HepG2 (cell line): Measurements from ENCODE around the gene CRAT. TPM values are rescaled to one million over a fixed set of nuclear protein-coding genes. Genes with fewer than 3 reads are reported as not detected.

ENCODE experiments used
- ATAC-seq: fragments of 200-7000 bp; cut with Tn5 transposase; 3 replicates; pipeline ENCODE4 v1.9.1; 2020; ENCODE audit warnings: mild to moderate bottlenecking, moderate library complexity
- BruUV-seq: library from RNA; stranded (reverse); fragments of 400-500 nt; replicated peaks from 2 replicates; lab custom pipeline; 2021; lab: Mats Ljungman, UMichigan
- CTCF ChIA-PET: fragments of 300-600 bp; formaldehyde crosslinking; extraction: SDS; loops from one replicate; lab custom pipeline; 2021; ENCODE audit warnings: low total read pairs, inconsistent platforms, low intra/inter-chr PET ratio; lab: Yijun Ruan, JAX
- POLR2A ChIA-PET: fragments of 350-600 bp; sonication (Branson Sonifier 250); formaldehyde crosslinking; loops from one replicate; lab custom pipeline; 2020; ENCODE audit warnings: antibody characterized with exemption, inconsistent platforms; lab: Yijun Ruan, JAX
- DNase-seq: peaks from one replicate; pipeline ENCODE4 v3.0.0-alpha.2; 2015; ENCODE audit warnings: low spot score
- FAIRE-seq: peaks from 3 replicates; lab custom pipeline; 2011; peaks lifted over from hg19 to GRCh38; lab: Jason Lieb, UNC
- H2AFZ ChIP-seq: one replicate; pipeline ENCODE4 v1.6.1; 2011; ENCODE audit warnings: low read length, inconsistent platforms
- H3K27ac ChIP-seq: fragments of 300-600 bp; 3 replicates; pipeline ENCODE4 v1.8.0; 2011; ENCODE audit warnings: mixed run types, mild to moderate bottlenecking, mixed read lengths, low read length, inconsistent platforms; ENCODE audit not compliant: insufficient read depth; ENCODE audit errors: extremely low read length
- H3K27me3 ChIP-seq, 2 experiments: fragments of 200-600 bp in 1 of 2; 2 replicates in 1 of 2; 3 replicates in 1 of 2; pipeline versions ENCODE4 v1.6.0 to v1.8.0; 2011; ENCODE audit warnings: low read length in 2 of 2, mild to moderate bottlenecking in 2 of 2, moderate library complexity in 2 of 2, inconsistent platforms in 1 of 2; ENCODE audit not compliant: insufficient read depth in 2 of 2, control insufficient read depth in 1 of 2
- H3K36me3 ChIP-seq, 2 experiments: fragments of 200-600 bp in 1 of 2; replicated peaks in 1 of 2; 2 replicates in 1 of 2; 3 replicates in 1 of 2; pipeline versions ENCODE4 v1.5.1 to v1.8.0; 2011; ENCODE audit warnings: low read length in 2 of 2, inconsistent platforms in 1 of 2; ENCODE audit not compliant: insufficient read depth in 2 of 2, control insufficient read depth in 1 of 2
- H3K4me1 ChIP-seq: 2 replicates; pipeline ENCODE4 v1.5.1; 2012; ENCODE audit warnings: low read length, inconsistent platforms; ENCODE audit not compliant: insufficient read depth
- H3K4me2 ChIP-seq: 2 replicates; pipeline ENCODE4 v1.6.0; 2011; ENCODE audit warnings: low read depth, low read length, inconsistent platforms
- H3K4me3 ChIP-seq, 3 experiments: fragments of 200-600 bp in 1 of 3; sonication (generic), shearing (Covaris generic) in 1 of 3; replicated peaks in 1 of 3; 2 replicates each; pipeline ENCODE4 v1.5.1; 2011 to 2016; ENCODE audit warnings: low read length in 3 of 3, inconsistent platforms in 2 of 3, low read depth in 2 of 3, mild to moderate bottlenecking in 2 of 3, control low read depth in 1 of 3, mixed read lengths in 1 of 3; ENCODE audit not compliant: insufficient read depth in 1 of 3
- H3K79me2 ChIP-seq: one replicate; pipeline ENCODE4 v1.6.1; 2011; ENCODE audit warnings: low read length, inconsistent platforms; ENCODE audit not compliant: insufficient read depth
- H3K9ac ChIP-seq: 2 replicates; pipeline ENCODE4 v1.6.0; 2011; ENCODE audit warnings: mild to moderate bottlenecking, low read depth, low read length, inconsistent platforms; ENCODE audit not compliant: insufficient read depth
- H3K9me3 ChIP-seq: 2 replicates; pipeline ENCODE4 v1.5.1; 2012; ENCODE audit warnings: mild to moderate bottlenecking, low read length
- H4K20me1 ChIP-seq: 2 replicates; pipeline ENCODE4 v1.6.0; 2011; ENCODE audit warnings: inconsistent platforms, mild to moderate bottlenecking, low read length, moderate library complexity; ENCODE audit not compliant: insufficient read depth
- AGO1 ChIP-seq: fragments of 200-400 bp; formaldehyde crosslinking; IDR thresholded peaks from 2 replicates; pipeline ENCODE4 v1.6.1; 2017; ENCODE audit warnings: mild to moderate bottlenecking, low read depth, low read length, moderate library complexity; ENCODE audit not compliant: poor library complexity, severe bottlenecking
- MLLT10 ChIP-seq: sonication (generic); formaldehyde crosslinking; IDR thresholded peaks from 2 replicates; pipeline ENCODE4 v1.4.0; 2020; ENCODE audit warnings: missing genetic modification reagents
- RXRA ChIP-seq: sonication (generic); formaldehyde crosslinking; IDR thresholded peaks from 2 replicates; pipeline ENCODE4 v1.5.1; 2020; ENCODE audit warnings: missing genetic modification reagents
- SIX4 ChIP-seq: sonication (generic); formaldehyde crosslinking; IDR thresholded peaks from 2 replicates; pipeline ENCODE4 v1.4.0; 2020; ENCODE audit warnings: missing genetic modification reagents
- ZNF670 ChIP-seq: sonication (generic); formaldehyde crosslinking; IDR thresholded peaks from 2 replicates; pipeline ENCODE4 v1.8.0; 2022; ENCODE audit warnings: mild to moderate bottlenecking, missing genetic modification reagents, borderline replicate concordance
- WGBS: methylation state at CpG from one replicate; pipeline ENCODE4 v1.1.6; 2017; ENCODE audit warnings: low lambda C conversion rate; 5-methylcytosine and 5-hydroxymethylcytosine counted together
- in situ Hi-C: cut with HindIII; loops from 2 replicates; pipeline ENCODE4 v1.10.0; 2017; ENCODE audit warnings: low pct_unique_long_range_greater_than_20kb; ENCODE audit not compliant: extremely low pct_ligation_motif_present
- intact Hi-C: fragments of 100-400 bp; cut with micrococcal nuclease; formaldehyde crosslinking; loops from one replicate; pipeline ENCODE4 v1.10.0; 2022; ENCODE audit not compliant: unreplicated experiment
- polyA plus RNA-seq, 8 experiments: library from polyadenylated mRNA; depleted of rRNA in 3 of 8; stranded (reverse) in 7 of 8; unstranded in 1 of 8; fragments of >200 nt; fragmentation: Illumina TruSeq in 4 of 8; extraction: Trizol in 4 of 8; gene quantifications; 2 replicates each; pipeline versions ENCODE4 v1.2.1 to v1.2.3, GENCODE V29; 2011 to 2016; ENCODE audit warnings: low read depth in 4 of 8, missing spikeins in 1 of 8, mixed read lengths in 1 of 8; ENCODE audit not compliant: insufficient read depth in 1 of 8
- total RNA-seq, 5 experiments: library from RNA; depleted of rRNA; stranded (reverse); fragments of >200 nt; fragmentation: Illumina TruSeq; extraction: Trizol; gene quantifications; 2 replicates each; pipeline ENCODE4 v1.2.3, GENCODE V29; 2016; ENCODE audit warnings: low read depth in 1 of 5
- TF ChIP-seq, protein P1 (sequence below): sonication (generic); IDR thresholded peaks from 2 replicates; pipeline ENCODE4 v1.6.1; 2016; ENCODE audit warnings: low read depth, borderline replicate concordance
- TF ChIP-seq, protein P2 (sequence below): sonication (generic); formaldehyde crosslinking; IDR thresholded peaks from 2 replicates; pipeline ENCODE4 v1.4.0; 2020; ENCODE audit warnings: mild to moderate bottlenecking, missing genetic modification reagents
- TF ChIP-seq, protein P3 (sequence below): sonication (generic); formaldehyde crosslinking; IDR thresholded peaks from 2 replicates; pipeline ENCODE4 v1.4.0; 2020; ENCODE audit warnings: mild to moderate bottlenecking, missing genetic modification reagents, borderline replicate concordance

Gene CRAT
- total and polyA plus RNA-seq, 2 of the 13 experiments (the other 11 are each of a cell fraction or from before 2014, with no cell fraction given): 26.1 to 26.6 TPM

DNA sequence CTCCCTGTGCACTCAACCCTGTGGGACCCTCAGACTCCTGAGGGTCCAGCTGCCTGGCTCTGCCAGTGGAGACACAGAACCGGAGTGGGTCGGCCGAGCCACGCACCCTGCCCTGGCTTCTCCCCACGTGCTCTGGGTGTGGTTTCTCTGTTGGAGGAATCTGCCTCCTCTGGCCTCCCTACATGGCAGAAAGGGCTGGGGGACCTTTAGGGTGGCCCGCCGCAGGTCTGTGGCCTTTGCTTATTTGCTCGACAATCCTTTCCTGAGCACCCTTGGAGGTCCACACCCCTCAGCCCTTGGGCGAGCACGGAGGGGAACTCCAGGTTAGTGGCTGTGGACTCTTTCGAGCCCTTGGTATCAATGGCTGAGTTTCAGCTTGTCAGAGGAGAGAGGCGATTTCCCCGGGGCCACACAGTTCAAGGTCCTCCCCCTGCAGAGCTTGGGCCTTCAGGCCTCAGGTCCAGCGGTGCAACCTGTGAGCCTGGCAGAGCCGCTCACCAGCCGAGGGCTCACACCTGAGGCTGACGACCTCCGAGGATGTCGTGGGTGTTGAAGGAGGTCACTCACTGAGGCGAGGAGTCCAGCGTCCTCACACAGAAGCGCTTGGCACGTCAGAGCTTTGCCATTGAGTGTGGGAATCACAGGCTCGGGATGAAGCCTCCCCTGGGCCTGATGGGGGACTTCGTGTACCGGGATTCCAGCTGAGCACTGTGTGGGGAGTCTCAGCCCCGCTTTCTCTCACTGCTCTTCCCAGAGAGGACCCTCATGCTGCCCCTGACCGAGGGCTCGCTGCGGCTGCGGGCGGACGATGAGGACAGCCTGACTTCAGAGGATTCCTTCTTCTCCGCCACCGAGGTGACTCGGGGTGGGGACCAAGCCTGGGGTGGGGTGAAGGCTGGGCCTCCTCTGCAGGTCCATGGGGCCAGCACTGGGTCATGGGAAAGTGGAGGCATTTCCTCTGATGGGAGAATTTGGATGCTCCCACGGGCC lies 50.5 kb downstream of the CRAT start (continued):
- TF ChIP-seq, protein P1, sequence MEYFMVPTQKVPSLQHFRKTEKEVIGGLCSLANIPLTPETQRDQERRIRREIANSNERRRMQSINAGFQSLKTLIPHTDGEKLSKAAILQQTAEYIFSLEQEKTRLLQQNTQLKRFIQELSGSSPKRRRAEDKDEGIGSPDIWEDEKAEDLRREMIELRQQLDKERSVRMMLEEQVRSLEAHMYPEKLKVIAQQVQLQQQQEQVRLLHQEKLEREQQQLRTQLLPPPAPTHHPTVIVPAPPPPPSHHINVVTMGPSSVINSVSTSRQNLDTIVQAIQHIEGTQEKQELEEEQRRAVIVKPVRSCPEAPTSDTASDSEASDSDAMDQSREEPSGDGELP: no peak

DNA sequence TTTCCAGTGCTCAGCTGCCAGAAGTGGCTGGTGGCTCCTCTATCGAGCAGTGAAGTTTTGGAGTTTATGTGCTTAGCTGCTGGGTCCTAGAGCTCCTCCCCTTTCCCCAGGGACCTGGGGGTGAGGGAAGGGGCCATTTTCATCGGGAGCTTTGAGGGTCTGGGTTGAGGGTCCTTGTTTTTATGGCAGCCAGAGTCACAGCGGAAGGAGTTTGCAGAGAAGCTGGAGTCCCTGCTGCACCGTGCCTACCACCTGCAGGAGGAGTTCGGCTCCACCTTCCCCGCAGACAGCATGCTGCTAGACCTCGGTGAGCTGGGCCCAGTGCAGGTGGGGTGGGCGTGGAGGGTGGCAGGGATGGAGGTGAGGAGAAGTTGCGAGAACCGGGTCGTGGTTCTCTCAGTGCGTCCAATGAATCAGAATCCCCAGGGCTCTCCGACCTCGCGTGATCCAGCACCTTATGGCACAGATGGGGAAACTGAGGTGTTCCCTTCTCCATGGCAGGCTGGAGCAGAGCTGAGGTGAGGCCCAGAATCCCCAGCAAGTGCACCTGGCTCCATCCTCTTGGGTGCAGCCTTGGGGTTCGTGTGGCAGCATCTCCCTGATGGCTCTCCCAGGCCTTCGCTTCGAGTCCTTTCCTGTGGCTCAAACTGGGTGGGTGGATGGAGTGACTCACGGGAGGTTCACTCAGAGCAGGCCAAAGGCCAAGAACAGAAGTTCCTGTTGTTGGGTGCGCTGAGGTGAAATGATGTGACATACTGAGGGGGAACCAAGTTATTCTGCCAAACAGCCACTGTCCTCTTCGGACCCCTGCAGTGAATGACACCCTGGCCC lies 51.4 kb downstream of the CRAT start:
- ATAC-seq (peak; percentile 61), FAIRE-seq (no peak), DNase-seq (peak; percentile 52)
- Histone ChIP-seq H3K4me2 (peak overlapping the region; percentile 64), H3K4me3 (peak overlapping the region in 1 of 3 experiments; percentile 42; a peak in 1 of 6 replicates), H3K27ac (peak overlapping the region; percentile 72), H3K9me3 (no peaks in the 10 kb centered on the region), H4K20me1 (no peaks in the 10 kb centered on the region), H3K4me1 (peaks cover 33% of the 10 kb centered on the region), H3K36me3 (peaks cover 1 to 3% of the 10 kb centered on the region in 2 experiments; a peak in 1 of 5 replicates), H3K9ac (peak overlapping the region; percentile 30; the same call in 1 of the 2 replicates), H3K27me3 (no peaks in the 10 kb centered on the region), H2AFZ (no peak overlapping the region), H3K79me2 (no peaks in the 10 kb centered on the region)
- in situ Hi-C loops: no loop called here
- 71% methylated on average over 18 of the region's 21 CpGs for WGBS
- intact Hi-C loops: no loop called here
- ChIA-PET CTCF (no interaction called here), POLR2A (interaction anchor here (1.0 kb wide), 1 partner anchor 23 kb away, joined by 3 read pairs; the partner anchor contains the start of gene MIGA2)
- no TSS peak for BruUV-seq
- TF ChIP-seq, protein P1: 0 out of 2 replicates have a peak, but pooled peaks have one; percentile 9
- TF ChIP-seq, protein P2, sequence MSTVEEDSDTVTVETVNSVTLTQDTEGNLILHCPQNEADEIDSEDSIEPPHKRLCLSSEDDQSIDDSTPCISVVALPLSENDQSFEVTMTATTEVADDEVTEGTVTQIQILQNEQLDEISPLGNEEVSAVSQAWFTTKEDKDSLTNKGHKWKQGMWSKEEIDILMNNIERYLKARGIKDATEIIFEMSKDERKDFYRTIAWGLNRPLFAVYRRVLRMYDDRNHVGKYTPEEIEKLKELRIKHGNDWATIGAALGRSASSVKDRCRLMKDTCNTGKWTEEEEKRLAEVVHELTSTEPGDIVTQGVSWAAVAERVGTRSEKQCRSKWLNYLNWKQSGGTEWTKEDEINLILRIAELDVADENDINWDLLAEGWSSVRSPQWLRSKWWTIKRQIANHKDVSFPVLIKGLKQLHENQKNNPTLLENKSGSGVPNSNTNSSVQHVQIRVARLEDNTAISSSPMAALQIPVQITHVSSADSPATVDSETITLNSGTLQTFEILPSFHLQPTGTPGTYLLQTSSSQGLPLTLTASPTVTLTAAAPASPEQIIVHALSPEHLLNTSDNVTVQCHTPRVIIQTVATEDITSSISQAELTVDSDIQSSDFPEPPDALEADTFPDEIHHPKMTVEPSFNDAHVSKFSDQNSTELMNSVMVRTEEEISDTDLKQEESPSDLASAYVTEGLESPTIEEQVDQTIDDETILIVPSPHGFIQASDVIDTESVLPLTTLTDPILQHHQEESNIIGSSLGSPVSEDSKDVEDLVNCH (CRISPR knock-in tag): no peak
- TF ChIP-seq ZNF670 (CRISPR knock-in tag) (no peak), AGO1 (no peak), MLLT10 (CRISPR knock-in tag) (no peak), SIX4 (CRISPR knock-in tag) (no peak), RXRA (CRISPR knock-in tag) (0 out of 2 replicates have a peak, but pooled peaks have one; percentile 5)
- TF ChIP-seq, protein P3, sequence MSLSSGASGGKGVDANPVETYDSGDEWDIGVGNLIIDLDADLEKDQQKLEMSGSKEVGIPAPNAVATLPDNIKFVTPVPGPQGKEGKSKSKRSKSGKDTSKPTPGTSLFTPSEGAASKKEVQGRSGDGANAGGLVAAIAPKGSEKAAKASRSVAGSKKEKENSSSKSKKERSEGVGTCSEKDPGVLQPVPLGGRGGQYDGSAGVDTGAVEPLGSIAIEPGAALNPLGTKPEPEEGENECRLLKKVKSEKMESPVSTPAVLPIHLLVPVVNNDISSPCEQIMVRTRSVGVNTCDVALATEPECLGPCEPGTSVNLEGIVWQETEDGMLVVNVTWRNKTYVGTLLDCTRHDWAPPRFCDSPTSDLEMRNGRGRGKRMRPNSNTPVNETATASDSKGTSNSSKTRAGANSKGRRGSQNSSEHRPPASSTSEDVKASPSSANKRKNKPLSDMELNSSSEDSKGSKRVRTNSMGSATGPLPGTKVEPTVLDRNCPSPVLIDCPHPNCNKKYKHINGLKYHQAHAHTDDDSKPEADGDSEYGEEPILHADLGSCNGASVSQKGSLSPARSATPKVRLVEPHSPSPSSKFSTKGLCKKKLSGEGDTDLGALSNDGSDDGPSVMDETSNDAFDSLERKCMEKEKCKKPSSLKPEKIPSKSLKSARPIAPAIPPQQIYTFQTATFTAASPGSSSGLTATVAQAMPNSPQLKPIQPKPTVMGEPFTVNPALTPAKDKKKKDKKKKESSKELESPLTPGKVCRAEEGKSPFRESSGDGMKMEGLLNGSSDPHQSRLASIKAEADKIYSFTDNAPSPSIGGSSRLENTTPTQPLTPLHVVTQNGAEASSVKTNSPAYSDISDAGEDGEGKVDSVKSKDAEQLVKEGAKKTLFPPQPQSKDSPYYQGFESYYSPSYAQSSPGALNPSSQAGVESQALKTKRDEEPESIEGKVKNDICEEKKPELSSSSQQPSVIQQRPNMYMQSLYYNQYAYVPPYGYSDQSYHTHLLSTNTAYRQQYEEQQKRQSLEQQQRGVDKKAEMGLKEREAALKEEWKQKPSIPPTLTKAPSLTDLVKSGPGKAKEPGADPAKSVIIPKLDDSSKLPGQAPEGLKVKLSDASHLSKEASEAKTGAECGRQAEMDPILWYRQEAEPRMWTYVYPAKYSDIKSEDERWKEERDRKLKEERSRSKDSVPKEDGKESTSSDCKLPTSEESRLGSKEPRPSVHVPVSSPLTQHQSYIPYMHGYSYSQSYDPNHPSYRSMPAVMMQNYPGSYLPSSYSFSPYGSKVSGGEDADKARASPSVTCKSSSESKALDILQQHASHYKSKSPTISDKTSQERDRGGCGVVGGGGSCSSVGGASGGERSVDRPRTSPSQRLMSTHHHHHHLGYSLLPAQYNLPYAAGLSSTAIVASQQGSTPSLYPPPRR (CRISPR knock-in tag): no peak
